GM18858 (cell line): Measurements from ENCODE around the gene CDC6.

Experiments
- ATAC-seq: cut with Tn5 transposase; IDR thresholded peaks from one replicate; pipeline ENCODE4 v1.9.1; 2021; ENCODE audit not compliant: unreplicated experiment

The CDC6 gene

GRCh38 chr17:40309949-40310510, 22.4 kb downstream of the CDC6 start:
- no peak for ATAC-seq

- no peak for ATAC-seq
Observed at GRCh38 chr17:40310882-40311391, 23.3 kb downstream of the CDC6 start.

- ATAC-seq, result no peak
Observed at GRCh38 chr17:40311575-40311974, 23.9 kb downstream of the CDC6 start.

GRCh38 chr17:40312131-40312731, 24.6 kb downstream of the CDC6 start:
- ATAC-seq, result no peak

GRCh38 chr17:40312893-40313667, 25.4 kb downstream of the CDC6 start:
- no peak for ATAC-seq

GRCh38 chr17:40313668-40314583, 26.2 kb downstream of the CDC6 start:
- ATAC-seq, result no peak

- ATAC-seq, result no peak
Observed at GRCh38 chr17:40314584-40314956, 26.9 kb downstream of the CDC6 start.

GRCh38 chr17:40315206-40315605, 27.5 kb downstream of the CDC6 start:
- no peak for ATAC-seq

- no peak for ATAC-seq
Observed at GRCh38 chr17:40315678-40316570, 28.2 kb downstream of the CDC6 start.

- ATAC-seq, result no peak
Observed at GRCh38 chr17:40316571-40317344, 29.1 kb downstream of the CDC6 start.

- no peak for ATAC-seq
Observed at GRCh38 chr17:40317345-40317873, 29.7 kb downstream of the CDC6 start.

- ATAC-seq, result peak; percentile 33
Observed at GRCh38 chr17:40317880-40318829, 30.5 kb downstream of the CDC6 start.

- no peak for ATAC-seq
Observed at GRCh38 chr17:40318830-40319391, 31.2 kb downstream of the CDC6 start.

GRCh38 chr17:40319651-40320540, 32.2 kb downstream of the CDC6 start:
- no peak for ATAC-seq

- no peak for ATAC-seq
Observed at GRCh38 chr17:40320756-40321523, 33.3 kb downstream of the CDC6 start.

GRCh38 chr17:40321524-40321929, 33.8 kb downstream of the CDC6 start:
- ATAC-seq, result no peak
